Activated CD8-positive, alpha-beta memory T cell treated with anti-CD3 and anti-CD28 coated beads, Interleukin-2, amount 50 U/mL, for 1 hour (primary cell): Measurements from ENCODE around the gene NCAPH2.

ENCODE experiments used
- DNase-seq: peaks from one replicate; pipeline ENCODE4 v3.0.0-alpha.2; 2020; ENCODE audit errors: extremely low read depth

Gene NCAPH2

DNA sequence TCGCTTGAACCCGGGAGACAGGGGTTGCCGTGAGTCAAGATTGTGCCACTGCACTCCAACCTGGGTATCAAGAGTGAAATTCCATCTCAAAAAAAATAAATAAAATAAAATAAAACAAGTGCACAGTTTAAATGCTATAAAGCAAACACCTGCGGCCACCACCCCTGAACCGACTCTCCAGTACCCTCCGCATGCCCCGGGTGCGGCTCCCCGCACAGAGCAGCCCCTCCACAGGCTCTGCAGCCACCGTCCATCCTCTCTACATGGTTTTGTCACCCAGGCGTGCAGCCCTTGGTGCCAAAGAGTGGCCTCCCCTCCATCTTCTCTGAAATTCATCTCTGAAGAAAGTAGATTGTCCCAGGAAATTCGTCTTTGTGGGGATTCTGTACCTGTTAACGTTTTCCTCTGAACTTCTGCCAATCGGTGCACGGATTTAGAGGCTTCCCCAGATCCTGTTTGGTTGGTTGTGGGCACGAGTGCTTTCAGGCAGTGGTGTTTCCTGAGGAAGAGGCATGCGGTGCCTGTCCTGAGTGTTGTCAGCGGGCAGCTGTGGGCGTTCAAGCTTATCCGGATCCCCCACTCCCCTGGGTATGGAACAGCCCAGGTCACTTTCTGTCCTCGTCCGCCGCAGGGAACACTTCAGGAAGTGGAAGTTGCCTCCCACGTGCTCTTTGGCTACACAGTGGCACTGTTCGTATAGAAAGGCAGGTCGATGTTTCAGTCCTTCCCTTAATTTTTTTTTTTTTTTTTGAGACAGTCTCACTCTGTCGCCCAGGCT, 17.3 kb upstream of the NCAPH2 start:
- no peak for DNase-seq

- no peak for DNase-seq
Measured at GRCh38 chr22:50497093-50497492, 10.9 kb upstream of the NCAPH2 start.

- DNase-seq, result peak; percentile 29
Measured at GRCh38 chr22:50498322-50498890, 9.6 kb upstream of the NCAPH2 start.

- no peak for DNase-seq
Measured at GRCh38 chr22:50500452-50500851, 7.6 kb upstream of the NCAPH2 start.

DNA sequence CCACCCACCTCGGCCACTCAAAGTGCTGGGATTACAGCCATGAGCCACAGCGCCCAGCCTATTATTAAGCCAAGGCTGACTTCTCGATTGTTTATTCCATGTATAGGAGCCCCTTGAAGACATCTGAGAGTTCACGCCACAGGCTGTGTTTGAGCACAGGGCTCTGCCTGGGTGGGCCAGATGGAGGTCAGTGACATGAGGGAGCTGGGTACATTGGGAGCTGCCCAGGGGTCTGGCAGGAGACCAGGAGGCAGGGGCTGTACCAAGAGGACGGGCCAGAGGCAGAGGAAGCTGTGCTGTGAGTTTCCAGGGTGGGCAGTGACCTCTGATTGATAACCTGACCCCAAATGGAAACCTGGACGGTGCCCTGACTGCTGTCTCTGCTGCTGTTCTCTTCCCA, 5.9 kb upstream of the NCAPH2 start:
- no peak for DNase-seq

- DNase-seq, result no peak
Measured at GRCh38 chr22:50502628-50503474, 5.2 kb upstream of the NCAPH2 start.

DNA sequence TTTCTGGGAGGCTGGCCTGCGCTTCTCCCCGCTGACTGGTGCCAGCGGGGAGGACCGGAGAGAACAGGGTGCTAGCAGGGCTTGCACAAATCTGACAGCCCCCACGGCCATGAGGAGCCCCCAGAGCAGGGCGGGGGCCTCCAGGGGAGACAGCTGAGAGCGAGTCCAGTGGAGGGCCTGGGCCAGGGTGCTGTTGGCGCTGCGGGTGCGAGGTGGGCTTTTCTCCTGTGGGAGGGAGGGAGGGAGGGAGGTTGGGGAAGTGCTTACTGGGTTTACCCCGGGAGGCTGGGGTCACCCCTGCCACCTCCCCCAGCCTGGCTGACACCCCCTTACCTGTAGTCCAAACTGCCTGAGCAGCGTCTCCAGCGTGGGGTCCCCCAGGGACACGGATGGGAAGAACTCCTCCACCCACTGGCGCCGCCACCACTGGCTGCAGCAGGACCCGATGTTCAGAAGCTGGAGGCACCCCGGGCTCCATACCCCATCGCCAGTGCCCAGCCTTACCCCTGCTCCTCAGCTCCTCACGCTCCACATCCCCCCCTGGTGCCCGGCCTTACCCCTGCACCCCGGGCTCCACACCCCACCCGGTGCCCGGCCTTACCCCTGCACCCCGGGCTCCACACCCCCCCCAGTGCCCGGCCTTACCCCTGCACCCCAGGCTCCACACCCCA, 4.4 kb upstream of the NCAPH2 start:
- DNase-seq, result no peak

DNA sequence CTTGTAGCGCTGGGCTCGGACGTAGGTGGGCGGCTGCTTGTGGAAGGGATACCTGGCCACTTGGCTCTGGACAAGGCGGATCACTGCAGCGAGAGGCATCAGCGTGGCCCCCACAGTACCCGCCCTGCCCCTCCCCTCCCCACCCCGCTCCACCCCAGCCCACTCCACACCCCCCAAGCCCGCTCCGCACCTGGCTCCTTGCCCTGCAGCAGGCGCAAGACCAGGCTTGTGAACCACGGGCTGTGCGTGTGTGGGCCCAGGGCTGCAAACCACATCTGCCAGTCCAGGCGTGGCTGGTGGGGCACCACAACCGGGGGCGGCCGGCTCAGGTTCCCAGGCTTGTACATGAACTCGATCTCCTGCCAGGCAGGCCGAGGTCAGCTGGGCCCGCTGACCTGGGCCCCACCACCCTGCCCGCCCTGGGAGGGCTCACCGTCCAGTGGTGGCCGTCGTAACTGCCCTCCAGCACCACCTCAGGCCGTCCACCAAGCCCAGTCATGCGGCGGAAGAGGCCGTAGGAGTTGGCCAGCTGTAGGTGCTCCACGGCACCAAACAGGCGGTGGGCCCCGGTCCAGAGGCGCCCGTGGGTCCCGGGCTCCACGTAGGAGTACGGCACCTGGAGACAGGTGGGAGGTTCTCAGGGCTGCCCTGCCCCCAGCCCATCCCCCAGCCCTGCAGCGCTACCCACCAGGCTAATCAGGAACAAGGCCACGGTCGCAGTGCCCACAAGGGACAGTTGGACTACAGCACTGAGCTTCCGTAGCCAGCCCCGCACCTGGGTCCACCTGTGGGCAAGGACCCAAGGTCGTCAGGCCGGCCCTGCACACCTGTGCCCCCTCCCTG, 3.4 kb upstream of the NCAPH2 start:
- no peak for DNase-seq

GRCh38 chr22:50505276-50505775, 2.7 kb upstream of the NCAPH2 start:
- no peak for DNase-seq

GRCh38 chr22:50505776-50506610, 2.0 kb upstream of the NCAPH2 start:
- no peak for DNase-seq

- no peak for DNase-seq
Measured at GRCh38 chr22:50506611-50507420, 1.2 kb upstream of the NCAPH2 start.

- peak; percentile 81 for DNase-seq
Measured at GRCh38 chr22:50507421-50507990, 518 bp upstream of the NCAPH2 start, which contains the start of gene LMF2. LMF2 (minus strand) TSS chr22:50507702; CDS start chr22:50507675, 27 bp downstream.

DNA sequence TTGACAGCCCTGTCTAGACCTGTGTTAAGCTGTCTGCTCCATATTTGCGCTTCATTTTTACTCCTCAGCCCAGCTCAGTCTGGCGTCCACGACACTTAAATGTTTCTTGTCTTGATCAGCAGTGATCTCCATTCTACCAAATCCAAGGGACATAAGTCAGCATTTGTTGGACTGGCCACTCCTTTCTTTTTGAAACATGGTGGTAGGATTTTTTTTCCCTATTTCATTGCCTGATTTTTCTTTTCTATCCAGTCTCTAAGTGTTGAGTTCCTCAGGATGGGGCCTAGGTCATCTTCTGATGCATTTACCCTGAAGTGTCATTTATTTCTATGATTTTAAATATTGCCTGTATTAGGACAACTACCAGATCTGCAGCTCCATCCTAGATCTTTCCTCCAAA, 873 bp downstream of the NCAPH2 start:
- no peak for DNase-seq

GRCh38 chr22:50513175-50513574, 5.2 kb downstream of the NCAPH2 start:
- DNase-seq, result no peak

GRCh38 chr22:50516068-50516467, 8.0 kb downstream of the NCAPH2 start:
- DNase-seq, result no peak

DNA sequence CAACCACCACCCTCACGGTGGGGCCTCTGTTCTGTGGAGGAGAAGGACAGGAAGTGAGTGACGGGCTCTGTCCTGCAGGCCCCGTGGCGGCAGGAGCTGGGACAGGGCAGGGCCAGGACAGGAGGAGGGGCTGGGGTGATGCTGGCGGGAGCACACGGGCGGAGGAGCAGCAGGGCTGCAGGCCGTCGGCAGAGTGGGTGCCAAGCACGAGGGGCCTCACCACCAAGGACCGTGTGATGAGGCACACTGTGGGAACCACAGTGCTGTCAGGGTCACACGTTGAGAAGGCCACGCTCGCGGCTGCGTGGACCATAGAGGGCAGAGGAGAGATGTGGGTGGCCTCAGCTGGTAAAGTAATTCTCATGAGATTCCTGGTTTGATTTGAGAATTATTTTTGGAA, 8.9 kb downstream of the NCAPH2 start:
- DNase-seq, result no peak

GRCh38 chr22:50517495-50518260, 9.7 kb downstream of the NCAPH2 start:
- DNase-seq, result no peak

DNA sequence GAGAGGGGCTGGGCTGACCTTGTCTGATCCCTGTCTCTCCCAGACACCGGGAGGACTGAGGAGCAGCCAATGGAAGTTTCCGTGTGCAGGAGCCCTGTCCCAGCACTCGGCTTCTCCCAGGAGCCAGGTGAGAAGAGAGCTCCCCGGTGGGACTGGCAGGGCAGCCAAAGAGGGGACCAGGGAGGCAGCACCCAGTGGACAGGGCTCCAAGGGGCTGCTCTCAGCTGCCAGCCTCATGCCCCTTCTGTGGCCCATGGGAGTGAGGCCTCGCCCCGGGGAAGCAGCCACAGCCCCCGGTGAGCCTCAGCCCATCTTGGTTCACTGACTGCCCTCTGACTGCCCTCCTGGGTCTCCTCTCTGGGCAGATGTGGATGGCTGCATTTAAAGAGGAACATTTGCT, 10.6 kb downstream of the NCAPH2 start:
- DNase-seq, result no peak
